GM10248 (cell line): Measurements from ENCODE around the gene PRKRA.

ENCODE experiments used
- CTCF ChIA-PET: fragments of 300-600 bp; sonication (Branson Sonifier 250); formaldehyde crosslinking; extraction: SDS; loops from one replicate; lab custom pipeline; 2021; ENCODE audit warnings: antibody characterized with exemption; lab: Yijun Ruan, JAX
- POLR2A ChIA-PET: fragments of 350-650 bp; sonication (Branson Sonifier 250); formaldehyde crosslinking; extraction: SDS; loops from one replicate; lab custom pipeline; 2020; ENCODE audit warnings: antibody characterized with exemption; lab: Yijun Ruan, JAX
- DNase-seq: peaks from one replicate; pipeline ENCODE4 v3.0.0; 2012; ENCODE audit errors: extremely low spot score
- TF ChIP-seq, protein P1 (sequence below): IDR thresholded peaks from 2 replicates; pipeline ENCODE4 v1.5.1; 2012; ENCODE audit warnings: mild to moderate bottlenecking, low read depth; ENCODE audit errors: extremely low read depth, missing control alignments, control extremely low read depth

PRKRA gene

DNA sequence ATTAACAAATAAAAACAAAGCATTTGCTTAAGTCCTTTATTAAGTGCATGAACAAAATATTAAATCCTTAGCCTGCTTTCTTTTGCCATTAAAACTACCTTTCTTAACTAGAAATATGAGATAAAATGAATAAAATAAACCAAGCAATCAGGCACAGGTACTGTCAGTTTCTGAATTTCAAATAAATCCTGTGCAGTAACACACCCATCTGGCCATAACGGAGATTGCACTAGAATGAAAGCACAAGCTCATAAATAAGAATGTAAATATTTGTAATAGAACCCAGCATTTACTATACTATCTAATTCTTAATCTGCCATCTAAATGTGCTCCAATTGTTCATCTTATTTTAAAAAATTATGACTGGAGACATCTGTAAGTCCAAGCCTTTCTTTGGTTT lies 31.9 kb downstream of the PRKRA start:
- CTCF ChIA-PET = interaction anchor here (0.9 to 9.9 kb wide), 20 partner anchors 9 to 304 kb away, joined by 3 to 170 read pairs (median 5); partner anchors contain the start of genes PJVK, PRKRA and RBM45
- TF ChIP-seq, protein P1, sequence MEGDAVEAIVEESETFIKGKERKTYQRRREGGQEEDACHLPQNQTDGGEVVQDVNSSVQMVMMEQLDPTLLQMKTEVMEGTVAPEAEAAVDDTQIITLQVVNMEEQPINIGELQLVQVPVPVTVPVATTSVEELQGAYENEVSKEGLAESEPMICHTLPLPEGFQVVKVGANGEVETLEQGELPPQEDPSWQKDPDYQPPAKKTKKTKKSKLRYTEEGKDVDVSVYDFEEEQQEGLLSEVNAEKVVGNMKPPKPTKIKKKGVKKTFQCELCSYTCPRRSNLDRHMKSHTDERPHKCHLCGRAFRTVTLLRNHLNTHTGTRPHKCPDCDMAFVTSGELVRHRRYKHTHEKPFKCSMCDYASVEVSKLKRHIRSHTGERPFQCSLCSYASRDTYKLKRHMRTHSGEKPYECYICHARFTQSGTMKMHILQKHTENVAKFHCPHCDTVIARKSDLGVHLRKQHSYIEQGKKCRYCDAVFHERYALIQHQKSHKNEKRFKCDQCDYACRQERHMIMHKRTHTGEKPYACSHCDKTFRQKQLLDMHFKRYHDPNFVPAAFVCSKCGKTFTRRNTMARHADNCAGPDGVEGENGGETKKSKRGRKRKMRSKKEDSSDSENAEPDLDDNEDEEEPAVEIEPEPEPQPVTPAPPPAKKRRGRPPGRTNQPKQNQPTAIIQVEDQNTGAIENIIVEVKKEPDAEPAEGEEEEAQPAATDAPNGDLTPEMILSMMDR = peak; percentile 29
- POLR2A ChIA-PET = interaction anchor here (0.9 kb wide), 1 partner anchor 32 kb away, joined by 3 read pairs; the partner anchor contains the start of genes PJVK and PRKRA
- DNase-seq = no peak

DNA sequence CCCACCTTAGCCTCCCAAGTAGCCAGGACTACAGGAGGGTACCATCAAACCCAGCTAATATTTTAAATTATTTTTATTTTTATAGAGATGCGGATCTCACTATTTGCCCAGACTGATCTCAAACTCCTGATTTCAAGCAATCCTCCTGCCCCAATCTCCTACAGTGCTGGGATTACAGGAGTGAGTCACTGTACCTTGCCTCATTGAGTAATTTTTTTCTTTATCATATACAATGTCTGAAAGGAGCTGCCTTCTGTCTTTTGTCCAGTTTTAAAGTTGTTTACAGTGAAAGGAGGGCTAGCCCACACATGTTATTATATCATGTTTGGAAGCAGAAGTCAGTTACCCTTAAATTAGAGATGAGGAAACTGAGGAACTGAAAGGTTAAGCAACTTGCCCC lies 32.5 kb downstream of the PRKRA start:
- no peak for DNase-seq

GRCh38 chr2:178417916-178418315 lies 33.1 kb downstream of the PRKRA start:
- ChIA-PET POLR2A (interaction anchor here (0.7 kb wide), 1 partner anchor 20 kb away, joined by 7 read pairs; no protein-coding TSS in a partner anchor), CTCF (interaction anchor here (1.1 to 9.9 kb wide), 9 partner anchors 14 to 302 kb away, joined by 3 to 170 read pairs (median 15); partner anchors contain the start of gene RBM45)
- TF ChIP-seq, protein P1 = no peak
- no peak for DNase-seq

More for the DNA sequence above, 32.5 kb downstream of the PRKRA start:
- TF ChIP-seq, protein P1 = no peak
- ChIA-PET POLR2A (interaction anchor here (0.7 to 0.9 kb wide), 2 partner anchors 19 to 33 kb away, joined by 3 to 7 read pairs; partner anchors contain the start of genes PJVK and PRKRA), CTCF (interaction anchor here (0.9 to 9.9 kb wide), 19 partner anchors 14 to 303 kb away, joined by 3 to 170 read pairs (median 5); partner anchors contain the start of genes PJVK, PRKRA and RBM45)

GRCh38 chr2:178415979-178416378 lies 35.0 kb downstream of the PRKRA start:
- ChIA-PET POLR2A (no interaction called here), CTCF (interaction anchor here (1.7 to 9.9 kb wide), 9 partner anchors 10 to 300 kb away, joined by 6 to 170 read pairs (median 34); partner anchors contain the start of gene RBM45)
- TF ChIP-seq, protein P1 = no peak
- no peak for DNase-seq

DNA sequence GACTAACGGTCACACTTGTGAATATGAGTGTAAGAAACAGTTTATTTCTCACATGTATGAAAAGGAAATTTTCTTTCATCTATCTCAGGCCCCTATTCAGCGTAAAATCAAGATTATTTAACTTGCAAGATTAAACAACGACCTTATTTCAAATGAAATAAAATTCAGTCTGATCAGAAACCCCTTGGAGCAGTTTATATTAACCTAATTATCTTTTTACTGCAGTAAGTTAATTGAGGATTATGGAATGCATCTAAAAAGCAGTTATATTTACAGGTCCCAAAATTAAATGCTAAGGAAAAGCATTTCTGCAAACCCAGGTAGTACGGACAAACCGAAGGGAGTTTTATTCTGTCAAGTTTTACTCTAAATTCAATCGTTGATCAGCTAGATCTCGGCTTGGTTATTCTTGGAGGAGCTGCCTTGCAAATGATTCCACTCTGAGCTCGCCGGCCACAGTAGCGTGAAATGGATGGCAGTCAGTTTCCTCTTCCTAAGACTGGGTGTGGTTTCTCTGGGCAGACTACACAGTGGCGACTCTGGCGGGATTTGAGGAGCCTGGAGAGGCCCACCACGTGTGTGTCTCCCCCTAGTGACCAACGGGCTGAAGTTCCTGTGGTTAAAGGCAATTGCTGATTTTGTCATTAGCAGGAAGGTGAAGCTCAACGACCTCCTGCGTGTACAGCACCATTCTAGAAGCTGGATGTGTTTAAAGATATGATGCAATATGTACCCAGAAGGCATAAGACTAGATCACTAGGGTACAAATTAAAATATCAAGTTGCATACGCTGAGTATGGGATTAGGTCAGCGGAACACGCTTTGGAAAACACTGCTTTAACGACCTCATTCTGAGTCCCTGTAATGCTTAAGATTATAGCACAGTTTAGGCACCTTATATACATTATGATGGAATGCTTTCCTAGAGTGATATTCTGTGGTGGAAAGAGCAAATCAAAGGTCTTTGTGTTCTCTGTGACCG lies 36.4 kb downstream of the PRKRA start:
- DNase-seq = peak; percentile 79
- ChIA-PET POLR2A (interaction anchor here (0.6 to 2.8 kb wide), 3 partner anchors 10 to 330 kb away, joined by 3 to 12 read pairs (median 3); no protein-coding TSS in a partner anchor), CTCF (interaction anchor here (0.6 to 9.9 kb wide), 41 partner anchors 10 to 513 kb away, joined by 3 to 170 read pairs (median 5); partner anchors contain the start of genes PJVK, PRKRA and RBM45)
- TF ChIP-seq, protein P1 = peak; percentile 87
